HCT116 (cell line): ENCODE measurements around the gene GRIA4. TPM values are rescaled to one million over a fixed set of nuclear protein-coding genes. Genes with fewer than 3 reads are reported as not detected.
"Not testable (repeated sequence)": the region's sequence is repeated elsewhere in the genome, so short reads cannot be mapped to it uniquely, and the experiment has no call there.

ENCODE experiments used
- ATAC-seq: fragments of 200-7000 bp; cut with Tn5 transposase; 2 replicates; pipeline ENCODE4 v1.9.1; 2020; ENCODE audit warnings: mild to moderate bottlenecking, moderate library complexity
- BruUV-seq: library from RNA; stranded (reverse); fragments of 400-500 nt; replicated peaks from 2 replicates; lab custom pipeline; 2021; lab: Mats Ljungman, UMichigan
- CTCF ChIA-PET: fragments of 300-600 bp; sonication (Branson Sonifier 250); formaldehyde crosslinking; loops from one replicate; lab custom pipeline; 2021; ENCODE audit warnings: antibody characterized with exemption; lab: Charles Lee
- POLR2A ChIA-PET: fragments of 300-600, 350-600 bp; sonication (Branson Sonifier 250); formaldehyde crosslinking; loops from one replicate; lab custom pipeline; 2021; ENCODE audit warnings: antibody characterized with exemption; lab: Charles Lee
- RAD21 ChIA-PET, 2 experiments: fragments of 300-600 bp; sonication (Branson Sonifier 250); formaldehyde crosslinking; loops; one replicate each; lab custom pipeline; 2023; ENCODE audit warnings: low total read pairs in 2 of 2; ENCODE audit not compliant: uncharacterized antibody in 2 of 2, unreplicated experiment in 2 of 2, low non-redundant PET in 1 of 2; lab: Charles Lee
- DNase-seq: peaks from one replicate; pipeline ENCODE4 v3.0.0-alpha.2; 2010; ENCODE audit warnings: low read depth, low spot score
- H2AFZ ChIP-seq: fragments of 200-600 bp; shearing (Covaris generic), sonication (generic); 2 replicates; pipeline ENCODE4 v1.6.1; 2017; ENCODE audit warnings: low read depth, mixed run types, mixed read lengths, antibody characterized with exemption, low read length; ENCODE audit not compliant: poor library complexity, severe bottlenecking
- H3K27ac ChIP-seq: 2 replicates; pipeline ENCODE4 v1.5.1; 2012; ENCODE audit warnings: low read depth, low read length
- H3K27me3 ChIP-seq: fragments of 200-600 bp; sonication (generic); 2 replicates; pipeline ENCODE4 v1.6.1; 2016; ENCODE audit warnings: mixed run types, low read length, mixed read lengths; ENCODE audit not compliant: insufficient read depth
- H3K36me3 ChIP-seq, 2 experiments: fragments of 200-500 bp in 1 of 2; fragments of 200-600 bp in 1 of 2; sonication (Bioruptor generic) in 1 of 2; sonication (generic) in 1 of 2; 2 replicates each; pipeline versions ENCODE4 v1.5.1 to v1.6.1; 2014 to 2016; ENCODE audit warnings: low read length in 2 of 2, inconsistent platforms in 1 of 2, mixed read lengths in 1 of 2, mixed run types in 1 of 2; ENCODE audit not compliant: insufficient read depth in 2 of 2, control insufficient read depth in 1 of 2
- H3K4me1 ChIP-seq, 2 experiments: fragments of 200-600 bp in 1 of 2; sonication (generic) in 1 of 2; 2 replicates each; pipeline versions ENCODE4 v1.5.1 to v1.6.1; 2012 to 2017; ENCODE audit warnings: low read length in 2 of 2, inconsistent platforms in 1 of 2, mild to moderate bottlenecking in 1 of 2, mixed read lengths in 1 of 2, mixed run types in 1 of 2, moderate library complexity in 1 of 2; ENCODE audit not compliant: insufficient read depth in 2 of 2, control insufficient read depth in 1 of 2
- H3K4me2 ChIP-seq: fragments of 200-600 bp; sonication (generic); 2 replicates; pipeline ENCODE4 v1.6.1; 2017; ENCODE audit warnings: mixed run types, low read length, mixed read lengths
- H3K4me3 ChIP-seq, 2 experiments: fragments of 200-600 bp in 1 of 2; sonication (generic) in 1 of 2; replicated peaks in 1 of 2; 2 replicates each; pipeline ENCODE4 v1.5.1; 2011 to 2016; ENCODE audit warnings: low read length in 2 of 2, control low read depth in 1 of 2, low read depth in 1 of 2, mild to moderate bottlenecking in 1 of 2, mixed read lengths in 1 of 2, mixed run types in 1 of 2
- H3K79me2 ChIP-seq: fragments of 200-600 bp; sonication (generic); 2 replicates; pipeline ENCODE4 v1.6.1; 2017; ENCODE audit warnings: mild to moderate bottlenecking, mixed run types, low read length, moderate library complexity, mixed read lengths; ENCODE audit not compliant: insufficient read depth
- H3K9ac ChIP-seq: fragments of 200-600 bp; sonication (generic); 2 replicates; pipeline ENCODE4 v1.6.1; 2016; ENCODE audit warnings: low read length, mixed read lengths
- H3K9me2 ChIP-seq: fragments of 200-600 bp; sonication (generic), shearing (Covaris generic); 2 replicates; pipeline ENCODE4 v1.6.1; 2017; ENCODE audit warnings: mixed run types, mild to moderate bottlenecking, moderate library complexity; ENCODE audit not compliant: insufficient read depth
- H3K9me3 ChIP-seq, 2 experiments: fragments of 200-500 bp in 1 of 2; fragments of 200-600 bp in 1 of 2; sonication (Bioruptor generic) in 1 of 2; sonication (generic) in 1 of 2; 2 replicates each; pipeline ENCODE4 v1.6.1; 2014 to 2017; ENCODE audit warnings: low read length in 2 of 2, mixed read lengths in 2 of 2, inconsistent platforms in 1 of 2, low read depth in 1 of 2, mild to moderate bottlenecking in 1 of 2, mixed run types in 1 of 2, moderate library complexity in 1 of 2; ENCODE audit not compliant: control insufficient read depth in 1 of 2, insufficient read depth in 1 of 2
- H4K20me1 ChIP-seq: fragments of 200-600 bp; sonication (generic), shearing (Covaris generic); 2 replicates; pipeline ENCODE4 v1.6.1; 2017; ENCODE audit warnings: mixed run types, mild to moderate bottlenecking, moderate library complexity; ENCODE audit not compliant: insufficient read depth
- EZH2 ChIP-seq: fragments of 200-600 bp; sonication (generic); IDR thresholded peaks from 2 replicates; pipeline ENCODE4 v1.6.1; 2017; ENCODE audit warnings: antibody characterized with exemption, mixed run types
- MAX ChIP-seq: IDR thresholded peaks from 2 replicates; pipeline ENCODE4 v1.6.1; 2012
- POLR2A ChIP-seq: IDR thresholded peaks from 2 replicates; pipeline ENCODE4 v1.7.0; 2011; ENCODE audit warnings: borderline replicate concordance; ENCODE audit not compliant: insufficient read depth, insufficient read length; ENCODE audit errors: extremely low read depth
- POLR2AphosphoS5 ChIP-seq: IDR thresholded peaks from 2 replicates; pipeline ENCODE4 v1.6.1; 2011; ENCODE audit warnings: mild to moderate bottlenecking, low read depth, low read length, moderate library complexity
- REST ChIP-seq: IDR thresholded peaks from 2 replicates; pipeline ENCODE4 v1.6.1; 2012; ENCODE audit warnings: low read depth
- SP1 ChIP-seq: IDR thresholded peaks from 2 replicates; pipeline ENCODE4 v1.6.1; 2012; ENCODE audit warnings: low read depth
- intact Hi-C: fragments of 100-400 bp; cut with micrococcal nuclease; formaldehyde crosslinking; loops from 2 replicates; pipeline ENCODE4 v1.10.0; 2022
- total RNA-seq: library from RNA; stranded (reverse); gene quantifications from one replicate; pipeline ENCODE4 v1.2.1, GENCODE V29; 2021; ENCODE audit not compliant: unreplicated experiment

The GRIA4 gene
- total RNA-seq, 1 experiment from 2014 or later = not detected

DNA sequence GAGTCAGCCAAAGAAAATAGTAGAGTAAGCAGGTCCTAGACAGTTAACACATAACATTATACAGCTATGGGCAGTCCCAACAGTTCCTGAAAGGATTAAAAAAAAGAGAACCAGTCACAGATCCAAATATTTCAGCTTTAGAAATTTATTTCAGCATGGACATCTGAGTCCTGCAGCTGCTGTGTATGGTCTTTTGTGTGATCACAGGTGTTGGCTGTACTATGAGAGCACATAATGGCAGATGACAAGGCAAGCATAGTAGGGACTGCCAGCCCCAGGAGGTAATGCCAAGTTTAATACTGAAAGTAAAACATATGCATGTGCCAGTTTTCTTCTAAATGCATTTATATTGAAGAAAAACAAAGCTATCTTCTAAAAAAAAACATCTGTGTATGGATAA is 158.1 kb downstream of the GRIA4 start:
- RAD21 ChIA-PET = no interaction called here
- Histone ChIP-seq H3K79me2 (no peaks in the 10 kb centered on the region), H3K4me2 (no peak overlapping the region), H3K27ac (no peak overlapping the region)
- CTCF ChIA-PET = no interaction called here
- DNase-seq = no peak
- TF ChIP-seq POLR2A (no peak), REST (no peak), MAX (no peak), SP1 (no peak)
- TF ChIP-seq, all 23 proteins: peak for 0
- POLR2A ChIA-PET = no interaction called here
- H3K27me3 ChIP-seq = no peaks in the 10 kb centered on the region
- H2AFZ ChIP-seq = no peak overlapping the region
- H3K4me3 ChIP-seq = no peak overlapping the region
- no peaks in the 10 kb centered on the region for H3K9me2 ChIP-seq
- intact Hi-C loops = no loop called here
- H4K20me1 ChIP-seq = no peaks in the 10 kb centered on the region
- H3K4me1 ChIP-seq = no peaks in the 10 kb centered on the region
- H3K9me3 ChIP-seq = no peaks in the 10 kb centered on the region
- BruUV-seq = no TSS peak
- H3K9ac ChIP-seq = no peak overlapping the region
- no peak for ATAC-seq
- no peaks in the 10 kb centered on the region for H3K36me3 ChIP-seq

GRCh38 chr11:105769627-105770026 is 159.8 kb downstream of the GRIA4 start:
- H3K4me3 ChIP-seq = no peak overlapping the region
- ChIA-PET CTCF (no interaction called here), POLR2A (no interaction called here), RAD21 (no interaction called here)
- no peaks in the 10 kb centered on the region for H3K9me3 ChIP-seq
- BruUV-seq = no TSS peak
- no peaks in the 10 kb centered on the region for H3K4me1 ChIP-seq
- no peak overlapping the region for H3K9ac ChIP-seq
- no peak for ATAC-seq
- H3K4me2 ChIP-seq = no peak overlapping the region
- TF ChIP-seq SP1 (no peak), POLR2AphosphoS5 (no peak), EZH2 (no peak)
- intact Hi-C loops = no loop called here
- no peaks in the 10 kb centered on the region for H3K9me2 ChIP-seq
- no peaks in the 10 kb centered on the region for H4K20me1 ChIP-seq
- no peaks in the 10 kb centered on the region for H3K36me3 ChIP-seq
- H2AFZ ChIP-seq = no peak overlapping the region
- H3K27me3 ChIP-seq = no peaks in the 10 kb centered on the region
- no peak overlapping the region for H3K27ac ChIP-seq
- DNase-seq = no peak
- no peaks in the 10 kb centered on the region for H3K79me2 ChIP-seq

GRCh38 chr11:105773452-105773851 is 163.6 kb downstream of the GRIA4 start:
- POLR2A ChIA-PET = not testable (repeated sequence)

More at GRCh38 chr11:105773452-105773851, 163.6 kb downstream of the GRIA4 start:
- CTCF ChIA-PET, DNase-seq, H3K79me2 ChIP-seq, H3K4me3 ChIP-seq, H3K4me2 ChIP-seq, H3K4me1 ChIP-seq, H4K20me1 ChIP-seq, H2AFZ ChIP-seq, H3K9me3 ChIP-seq, H3K27me3 ChIP-seq, ATAC-seq, H3K27ac ChIP-seq, intact Hi-C loops, H3K9me2 ChIP-seq, H3K9ac ChIP-seq, BruUV-seq, H3K36me3 ChIP-seq, RAD21 ChIA-PET: not testable (repeated sequence)
